HepG2 (cell line): ENCODE measurements around the gene NYNRIN. TPM values are rescaled to one million over a fixed set of nuclear protein-coding genes. Genes with fewer than 3 reads are reported as not detected.

ENCODE experiments used
- ATF7 ChIP-seq, 2 experiments: fragments of 450-650 bp in 1 of 2; sonication (generic) in 1 of 2; formaldehyde crosslinking in 1 of 2; IDR thresholded peaks; 2 replicates each; pipeline versions ENCODE4 v1.4.0 to v1.6.1; 2016 to 2020; ENCODE audit warnings: antibody characterized with exemption in 1 of 2, mild to moderate bottlenecking in 1 of 2, missing genetic modification reagents in 1 of 2
- FOSL2 ChIP-seq: sonication (generic); formaldehyde crosslinking; IDR thresholded peaks from 2 replicates; pipeline ENCODE4 v1.4.0; 2020; ENCODE audit warnings: missing genetic modification reagents
- KDM6A ChIP-seq: IDR thresholded peaks from 2 replicates; pipeline ENCODE4 v1.6.1; 2016; ENCODE audit warnings: low read depth
- MIXL1 ChIP-seq: IDR thresholded peaks from 2 replicates; pipeline ENCODE4 v1.6.1; 2016
- NFYB ChIP-seq: sonication (generic); formaldehyde crosslinking; IDR thresholded peaks from 2 replicates; pipeline ENCODE4 v1.4.0; 2020; ENCODE audit warnings: missing genetic modification reagents
- SOX13 ChIP-seq, 3 experiments: fragments of 450-650 bp in 1 of 3; sonication (generic) in 1 of 3; formaldehyde crosslinking in 1 of 3; IDR thresholded peaks in 2 of 3; conservative IDR thresholded peaks in 1 of 3; 2 replicates each; pipeline versions ENCODE4 v1.5.0 to v1.6.1; 2016 to 2020; ENCODE audit warnings: antibody characterized with exemption in 1 of 3, mild to moderate bottlenecking in 1 of 3, missing compliant biosample characterization in 1 of 3, missing genetic modification reagents in 1 of 3, moderate library complexity in 1 of 3
- SP1 ChIP-seq, 2 experiments: fragments of 450-650 bp in 1 of 2; sonication (generic) in 1 of 2; formaldehyde crosslinking in 1 of 2; IDR thresholded peaks; 2 replicates each; pipeline versions ENCODE4 v1.4.0 to v1.6.1; 2016 to 2020; ENCODE audit warnings: missing genetic modification reagents in 1 of 2
- TAF1 ChIP-seq: sonication (generic); formaldehyde crosslinking; IDR thresholded peaks from 2 replicates; pipeline ENCODE4 v1.4.0; 2020; ENCODE audit warnings: missing genetic modification reagents
- ZBTB20 ChIP-seq: sonication (generic); formaldehyde crosslinking; IDR thresholded peaks from 2 replicates; pipeline ENCODE4 v1.8.1; 2023; ENCODE audit warnings: missing genetic modification reagents, low read depth, mild to moderate bottlenecking, borderline replicate concordance
- ZNF232 ChIP-seq: sonication (generic); formaldehyde crosslinking; IDR thresholded peaks from 2 replicates; pipeline ENCODE4 v1.4.0; 2020; ENCODE audit warnings: missing genetic modification reagents, borderline replicate concordance
- ZNF335 ChIP-seq: sonication (generic); formaldehyde crosslinking; IDR thresholded peaks from 2 replicates; pipeline ENCODE4 v1.4.0; 2020; ENCODE audit warnings: missing genetic modification reagents
- polyA plus RNA-seq, 8 experiments: library from polyadenylated mRNA; depleted of rRNA in 3 of 8; stranded (reverse) in 7 of 8; unstranded in 1 of 8; fragments of >200 nt; fragmentation: Illumina TruSeq in 4 of 8; extraction: Trizol in 4 of 8; gene quantifications; 2 replicates each; pipeline versions ENCODE4 v1.2.1 to v1.2.3, GENCODE V29; 2011 to 2016; ENCODE audit warnings: low read depth in 4 of 8, missing spikeins in 1 of 8, mixed read lengths in 1 of 8; ENCODE audit not compliant: insufficient read depth in 1 of 8
- total RNA-seq, 5 experiments: library from RNA; depleted of rRNA; stranded (reverse); fragments of >200 nt; fragmentation: Illumina TruSeq; extraction: Trizol; gene quantifications; 2 replicates each; pipeline ENCODE4 v1.2.3, GENCODE V29; 2016; ENCODE audit warnings: low read depth in 1 of 5
- TF ChIP-seq, protein P1 (sequence below): sonication (generic); formaldehyde crosslinking; IDR thresholded peaks from 2 replicates; pipeline ENCODE4 v1.8.0; 2022; ENCODE audit warnings: mild to moderate bottlenecking, missing genetic modification reagents; ENCODE audit not compliant: insufficient replicate concordance
- TF ChIP-seq, protein P2 (sequence below): sonication (generic); formaldehyde crosslinking; IDR thresholded peaks from 2 replicates; pipeline ENCODE4 v1.4.0; 2020; ENCODE audit warnings: missing genetic modification reagents, borderline replicate concordance
- TF ChIP-seq, protein P3 (sequence below): sonication (generic); formaldehyde crosslinking; IDR thresholded peaks from 2 replicates; pipeline ENCODE4 v1.4.0; 2020; ENCODE audit warnings: mild to moderate bottlenecking, low read depth, missing genetic modification reagents
- TF ChIP-seq, protein P4 (sequence below): sonication (generic); formaldehyde crosslinking; IDR thresholded peaks from 2 replicates; pipeline ENCODE4 v1.5.1; 2020; ENCODE audit warnings: missing genetic modification reagents, mild to moderate bottlenecking, borderline replicate concordance
- TF ChIP-seq, protein P5 (sequence below): sonication (generic); formaldehyde crosslinking; IDR thresholded peaks from 2 replicates; pipeline ENCODE4 v1.4.0; 2020; ENCODE audit warnings: mild to moderate bottlenecking, low read depth, missing genetic modification reagents

Gene NYNRIN
- total and polyA plus RNA-seq, 2 of the 13 experiments (the other 11 are each of a cell fraction or from before 2014, with no cell fraction given), result 0.63 to 1.1 TPM

DNA sequence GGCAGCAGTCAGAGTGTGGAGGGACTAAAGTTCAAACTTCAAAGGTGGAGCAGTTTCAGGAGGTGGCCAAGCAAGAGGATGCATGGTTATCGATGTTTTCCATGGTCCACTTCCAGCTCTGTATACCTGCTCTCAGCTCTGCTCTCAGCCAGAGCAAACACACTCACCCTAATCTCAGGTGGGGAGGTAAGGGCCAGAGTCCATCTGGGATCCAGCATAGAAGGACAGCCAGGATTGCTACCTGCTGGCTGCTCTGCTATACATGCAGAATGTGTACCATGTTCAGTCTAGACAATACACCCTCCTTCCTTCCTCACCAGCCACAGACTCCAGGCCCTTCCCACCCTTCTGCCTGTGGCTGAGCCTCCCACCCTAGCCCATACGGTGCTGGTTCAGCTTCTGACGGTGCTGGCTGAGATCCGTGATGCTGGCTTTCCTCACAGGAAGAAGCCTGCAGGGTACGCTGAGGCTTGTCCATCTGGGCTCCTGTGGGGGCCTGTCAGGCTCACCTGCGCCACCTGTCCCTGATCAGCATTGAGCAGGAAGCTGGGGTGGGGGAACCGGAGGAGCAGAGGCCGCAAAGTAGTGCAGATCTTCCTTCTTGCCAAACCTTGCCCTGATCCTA lies 28.2 kb downstream of the NYNRIN start (continued):
- TF ChIP-seq FOSL2, result peak; percentile 59
- TF ChIP-seq, protein P1, sequence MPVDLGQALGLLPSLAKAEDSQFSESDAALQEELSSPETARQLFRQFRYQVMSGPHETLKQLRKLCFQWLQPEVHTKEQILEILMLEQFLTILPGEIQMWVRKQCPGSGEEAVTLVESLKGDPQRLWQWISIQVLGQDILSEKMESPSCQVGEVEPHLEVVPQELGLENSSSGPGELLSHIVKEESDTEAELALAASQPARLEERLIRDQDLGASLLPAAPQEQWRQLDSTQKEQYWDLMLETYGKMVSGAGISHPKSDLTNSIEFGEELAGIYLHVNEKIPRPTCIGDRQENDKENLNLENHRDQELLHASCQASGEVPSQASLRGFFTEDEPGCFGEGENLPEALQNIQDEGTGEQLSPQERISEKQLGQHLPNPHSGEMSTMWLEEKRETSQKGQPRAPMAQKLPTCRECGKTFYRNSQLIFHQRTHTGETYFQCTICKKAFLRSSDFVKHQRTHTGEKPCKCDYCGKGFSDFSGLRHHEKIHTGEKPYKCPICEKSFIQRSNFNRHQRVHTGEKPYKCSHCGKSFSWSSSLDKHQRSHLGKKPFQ (CRISPR knock-in tag), result no peak
- peak; percentile 48; the same call in 1 of the 2 replicates for TF ChIP-seq TAF1 (CRISPR knock-in tag)
- TF ChIP-seq KDM6A (CRISPR knock-in tag), result 0 out of 2 replicates have a peak, but pooled peaks have one; percentile 69
- no peak for TF ChIP-seq ATF7 (IDR thresholded peaks at IDR 0.05)
- TF ChIP-seq ATF7 (CRISPR knock-in tag; IDR thresholded peaks at IDR 0.05), result peak; percentile 84
- TF ChIP-seq SP1 (IDR thresholded peaks at IDR 0.05), result no peak
- TF ChIP-seq SP1 (CRISPR knock-in tag; IDR thresholded peaks at IDR 0.05), result peak; percentile 51
- TF ChIP-seq, protein P2, sequence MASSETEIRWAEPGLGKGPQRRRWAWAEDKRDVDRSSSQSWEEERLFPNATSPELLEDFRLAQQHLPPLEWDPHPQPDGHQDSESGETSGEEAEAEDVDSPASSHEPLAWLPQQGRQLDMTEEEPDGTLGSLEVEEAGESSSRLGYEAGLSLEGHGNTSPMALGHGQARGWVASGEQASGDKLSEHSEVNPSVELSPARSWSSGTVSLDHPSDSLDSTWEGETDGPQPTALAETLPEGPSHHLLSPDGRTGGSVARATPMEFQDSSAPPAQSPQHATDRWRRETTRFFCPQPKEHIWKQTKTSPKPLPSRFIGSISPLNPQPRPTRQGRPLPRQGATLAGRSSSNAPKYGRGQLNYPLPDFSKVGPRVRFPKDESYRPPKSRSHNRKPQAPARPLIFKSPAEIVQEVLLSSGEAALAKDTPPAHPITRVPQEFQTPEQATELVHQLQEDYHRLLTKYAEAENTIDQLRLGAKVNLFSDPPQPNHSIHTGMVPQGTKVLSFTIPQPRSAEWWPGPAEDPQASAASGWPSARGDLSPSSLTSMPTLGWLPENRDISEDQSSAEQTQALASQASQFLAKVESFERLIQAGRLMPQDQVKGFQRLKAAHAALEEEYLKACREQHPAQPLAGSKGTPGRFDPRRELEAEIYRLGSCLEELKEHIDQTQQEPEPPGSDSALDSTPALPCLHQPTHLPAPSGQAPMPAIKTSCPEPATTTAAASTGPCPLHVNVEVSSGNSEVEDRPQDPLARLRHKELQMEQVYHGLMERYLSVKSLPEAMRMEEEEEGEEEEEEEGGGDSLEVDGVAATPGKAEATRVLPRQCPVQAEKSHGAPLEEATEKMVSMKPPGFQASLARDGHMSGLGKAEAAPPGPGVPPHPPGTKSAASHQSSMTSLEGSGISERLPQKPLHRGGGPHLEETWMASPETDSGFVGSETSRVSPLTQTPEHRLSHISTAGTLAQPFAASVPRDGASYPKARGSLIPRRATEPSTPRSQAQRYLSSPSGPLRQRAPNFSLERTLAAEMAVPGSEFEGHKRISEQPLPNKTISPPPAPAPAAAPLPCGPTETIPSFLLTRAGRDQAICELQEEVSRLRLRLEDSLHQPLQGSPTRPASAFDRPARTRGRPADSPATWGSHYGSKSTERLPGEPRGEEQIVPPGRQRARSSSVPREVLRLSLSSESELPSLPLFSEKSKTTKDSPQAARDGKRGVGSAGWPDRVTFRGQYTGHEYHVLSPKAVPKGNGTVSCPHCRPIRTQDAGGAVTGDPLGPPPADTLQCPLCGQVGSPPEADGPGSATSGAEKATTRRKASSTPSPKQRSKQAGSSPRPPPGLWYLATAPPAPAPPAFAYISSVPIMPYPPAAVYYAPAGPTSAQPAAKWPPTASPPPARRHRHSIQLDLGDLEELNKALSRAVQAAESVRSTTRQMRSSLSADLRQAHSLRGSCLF, result no peak
- TF ChIP-seq, protein P3, sequence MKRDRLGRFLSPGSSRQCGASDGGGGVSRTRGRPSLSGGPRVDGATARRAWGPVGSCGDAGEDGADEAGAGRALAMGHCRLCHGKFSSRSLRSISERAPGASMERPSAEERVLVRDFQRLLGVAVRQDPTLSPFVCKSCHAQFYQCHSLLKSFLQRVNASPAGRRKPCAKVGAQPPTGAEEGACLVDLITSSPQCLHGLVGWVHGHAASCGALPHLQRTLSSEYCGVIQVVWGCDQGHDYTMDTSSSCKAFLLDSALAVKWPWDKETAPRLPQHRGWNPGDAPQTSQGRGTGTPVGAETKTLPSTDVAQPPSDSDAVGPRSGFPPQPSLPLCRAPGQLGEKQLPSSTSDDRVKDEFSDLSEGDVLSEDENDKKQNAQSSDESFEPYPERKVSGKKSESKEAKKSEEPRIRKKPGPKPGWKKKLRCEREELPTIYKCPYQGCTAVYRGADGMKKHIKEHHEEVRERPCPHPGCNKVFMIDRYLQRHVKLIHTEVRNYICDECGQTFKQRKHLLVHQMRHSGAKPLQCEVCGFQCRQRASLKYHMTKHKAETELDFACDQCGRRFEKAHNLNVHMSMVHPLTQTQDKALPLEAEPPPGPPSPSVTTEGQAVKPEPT (CRISPR knock-in tag), result peak; percentile 84
- peak; percentile 86 for TF ChIP-seq MIXL1 (CRISPR knock-in tag)
- TF ChIP-seq SOX13 (IDR thresholded peaks at IDR 0.05), result peak; percentile 4; the same call in 1 of the 2 replicates
- TF ChIP-seq SOX13 (CRISPR knock-in tag; conservative IDR thresholded peaks at IDR 0.05 in 1 of 2, IDR thresholded peaks at IDR 0.05 in 1 of 2), result peak in 1 of 2 experiments; percentile 54; a peak in 2 of 4 replicates
- TF ChIP-seq ZNF232 (CRISPR knock-in tag), result no peak
- TF ChIP-seq NFYB (CRISPR knock-in tag), result no peak
- TF ChIP-seq, protein P4, sequence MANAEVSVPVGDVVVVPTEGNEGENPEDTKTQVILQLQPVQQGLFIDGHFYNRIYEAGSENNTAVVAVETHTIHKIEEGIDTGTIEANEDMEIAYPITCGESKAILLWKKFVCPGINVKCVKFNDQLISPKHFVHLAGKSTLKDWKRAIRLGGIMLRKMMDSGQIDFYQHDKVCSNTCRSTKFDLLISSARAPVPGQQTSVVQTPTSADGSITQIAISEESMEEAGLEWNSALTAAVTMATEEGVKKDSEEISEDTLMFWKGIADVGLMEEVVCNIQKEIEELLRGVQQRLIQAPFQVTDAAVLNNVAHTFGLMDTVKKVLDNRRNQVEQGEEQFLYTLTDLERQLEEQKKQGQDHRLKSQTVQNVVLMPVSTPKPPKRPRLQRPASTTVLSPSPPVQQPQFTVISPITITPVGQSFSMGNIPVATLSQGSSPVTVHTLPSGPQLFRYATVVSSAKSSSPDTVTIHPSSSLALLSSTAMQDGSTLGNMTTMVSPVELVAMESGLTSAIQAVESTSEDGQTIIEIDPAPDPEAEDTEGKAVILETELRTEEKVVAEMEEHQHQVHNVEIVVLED (CRISPR knock-in tag), result 0 out of 2 replicates have a peak, but pooled peaks have one; percentile 6
- TF ChIP-seq ZNF335 (CRISPR knock-in tag), result peak; percentile 73
- TF ChIP-seq, protein P5, sequence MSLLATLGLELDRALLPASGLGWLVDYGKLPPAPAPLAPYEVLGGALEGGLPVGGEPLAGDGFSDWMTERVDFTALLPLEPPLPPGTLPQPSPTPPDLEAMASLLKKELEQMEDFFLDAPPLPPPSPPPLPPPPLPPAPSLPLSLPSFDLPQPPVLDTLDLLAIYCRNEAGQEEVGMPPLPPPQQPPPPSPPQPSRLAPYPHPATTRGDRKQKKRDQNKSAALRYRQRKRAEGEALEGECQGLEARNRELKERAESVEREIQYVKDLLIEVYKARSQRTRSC (CRISPR knock-in tag), result peak; percentile 8; the same call in 1 of the 2 replicates
- TF ChIP-seq ZBTB20, result peak; percentile 97; the same call in 1 of the 2 replicates
